Natural killer cell (primary cell): ENCODE data around the gene KLHL25. TPM values are rescaled to one million over a fixed set of nuclear protein-coding genes. Genes with fewer than 3 reads are reported as not detected.

Source experiments
- ATAC-seq, 3 donors: fragments of 150-1000 bp in 2 of 3; fragments of 200-7000 bp in 1 of 3; cut with Tn5 transposase; 1 replicate in 1 of 3; 2 replicates in 2 of 3; pipeline ENCODE4 v1.10.0; 2021; ENCODE audit warnings: mild to moderate bottlenecking in 2 of 3, moderate library complexity in 2 of 3
- DNase-seq, 2 donors: peaks; one replicate each; pipeline versions ENCODE4 v3.0.0 to v3.0.0-alpha.2; 2013 to 2021; ENCODE audit warnings: mixed read lengths in 1 of 2
- H3K27ac ChIP-seq: one replicate; pipeline ENCODE4 v1.5.1; 2013; ENCODE audit warnings: mild to moderate bottlenecking, low read length
- H3K27me3 ChIP-seq: one replicate; pipeline ENCODE4 v1.6.1; 2013; ENCODE audit warnings: low read length; ENCODE audit not compliant: control insufficient read depth, insufficient read depth
- H3K36me3 ChIP-seq: one replicate; pipeline ENCODE4 v1.6.1; 2013; ENCODE audit warnings: low read length; ENCODE audit not compliant: control insufficient read depth, insufficient read depth
- H3K4me1 ChIP-seq: one replicate; pipeline ENCODE4 v1.6.1; 2013; ENCODE audit warnings: low read length; ENCODE audit not compliant: control insufficient read depth, insufficient read depth
- H3K4me3 ChIP-seq: one replicate; pipeline ENCODE4 v1.5.1; 2013; ENCODE audit warnings: low read length
- H3K9me3 ChIP-seq: one replicate; pipeline ENCODE4 v1.6.1; 2013; ENCODE audit warnings: low read length; ENCODE audit not compliant: control insufficient read depth, insufficient read depth
- H3K27ac Mint-ChIP-seq, 2 donors: one replicate each; pipeline ENCODE4 v1.8.0; 2022; ENCODE audit warnings: mild to moderate bottlenecking in 2 of 2, mixed read lengths in 2 of 2, moderate library complexity in 1 of 2
- H3K27me3 Mint-ChIP-seq, 2 donors: one replicate each; pipeline ENCODE4 v1.8.0; 2022; ENCODE audit warnings: low read depth in 2 of 2, mixed read lengths in 2 of 2
- H3K36me3 Mint-ChIP-seq: one replicate; pipeline ENCODE4 v1.8.0; 2022; ENCODE audit warnings: mixed read lengths
- H3K4me1 Mint-ChIP-seq, 2 donors: one replicate each; pipeline ENCODE4 v1.8.0; 2022; ENCODE audit warnings: mixed read lengths in 2 of 2
- H3K4me3 Mint-ChIP-seq: one replicate; pipeline ENCODE4 v1.8.0; 2022; ENCODE audit warnings: mild to moderate bottlenecking, moderate library complexity, mixed read lengths
- H3K9me3 Mint-ChIP-seq, 2 donors: one replicate each; pipeline ENCODE4 v1.8.0; 2022; ENCODE audit warnings: mixed read lengths in 2 of 2
- CTCF ChIP-seq: fragments of 200-600 bp; IDR thresholded peaks from one replicate; pipeline ENCODE4 v1.8.0; 2022; ENCODE audit warnings: antibody characterized with exemption
- WGBS: methylation state at CpG from one replicate; pipeline ENCODE4 v1.1.7; 2013; ENCODE audit warnings: missing lambda C conversion rate; ENCODE audit not compliant: insufficient coverage; 5-methylcytosine and 5-hydroxymethylcytosine counted together
- intact Hi-C: fragments of 100-400 bp; cut with micrococcal nuclease; formaldehyde crosslinking; loops from one replicate; pipeline ENCODE4 v1.14.2; 2022
- total RNA-seq, 4 donors: library from RNA; stranded (reverse); fragments of 120-200 nt in 1 of 4; gene quantifications; one replicate each; pipeline versions ENCODE4 v1.2.3 to v1.2.4, GENCODE V29; 2013 to 2022

The KLHL25 gene
- total RNA-seq, 3 donors from 2014 or later (not counting 1 experiment from before 2014, with no cell fraction given): 6.5 to 16.2 (median 10.4) TPM

DNA sequence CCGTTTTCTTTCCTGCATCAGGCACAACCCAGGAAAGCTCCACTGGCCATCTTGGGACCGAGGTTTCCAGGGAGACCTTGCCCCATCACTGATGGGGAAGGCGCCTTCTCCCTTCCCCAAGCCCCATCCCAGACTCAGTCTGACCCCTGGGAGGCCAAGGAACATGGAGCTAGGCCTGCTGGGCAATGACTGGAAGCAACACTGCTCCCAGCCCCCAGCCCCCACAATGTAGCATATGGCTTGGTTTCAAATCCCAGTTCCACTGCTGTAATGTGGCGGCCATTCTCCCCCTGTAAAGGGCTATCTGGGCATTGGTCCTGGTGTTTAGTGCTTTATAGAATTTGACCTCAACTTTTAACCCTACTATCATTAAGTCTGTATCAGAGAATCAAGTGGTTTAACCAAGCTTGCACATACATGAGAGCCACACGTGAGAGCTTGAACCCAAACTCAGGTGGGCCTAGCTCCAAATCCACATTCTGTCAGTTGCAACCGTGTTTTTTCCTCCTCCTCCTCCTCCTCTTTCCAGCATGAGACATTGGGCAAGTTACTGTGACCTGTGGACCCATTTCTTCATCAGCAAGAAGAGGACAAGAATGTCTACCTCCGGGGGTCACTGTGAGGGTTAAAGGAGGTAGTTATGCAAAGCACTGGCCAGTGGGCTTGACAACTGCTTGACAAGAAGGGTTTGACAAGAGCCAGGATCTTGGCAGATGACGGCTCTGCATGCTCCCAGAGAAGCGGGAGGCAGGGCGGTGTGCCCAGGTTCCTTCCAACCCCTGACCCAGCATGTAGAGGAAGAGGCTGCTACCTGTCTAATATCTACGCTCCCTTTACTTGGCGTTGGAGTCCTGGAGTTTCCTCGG lies 37.4 kb downstream of the KLHL25 start:
- Histone ChIP-seq H3K27me3 (no peaks in the 10 kb centered on the region), H3K4me1 (no peaks in the 10 kb centered on the region), H3K4me3 (no peak overlapping the region), H3K9me3 (no peaks in the 10 kb centered on the region), H3K36me3 (peaks cover 3% of the 10 kb centered on the region), H3K27ac (no peak overlapping the region)
- ATAC-seq: no peak
- Mint-ChIP-seq H3K36me3 (no peaks in the 10 kb centered on the region), H3K27ac (no peak overlapping the region), H3K4me1 (peaks cover 7 to 11% of the 10 kb centered on the region in 2 donors), H3K9me3 (no peaks in the 10 kb centered on the region), H3K27me3 (no peaks in the 10 kb centered on the region), H3K4me3 (no peak overlapping the region)
- 90% methylated on average over 12 of the region's 13 CpGs for WGBS
- intact Hi-C loops: no loop called here
- no peak for DNase-seq
- no peak for TF ChIP-seq CTCF

- Histone ChIP-seq H3K9me3 (no peaks in the 10 kb centered on the region), H3K4me3 (no peak overlapping the region), H3K27ac (no peak overlapping the region), H3K36me3 (peaks cover 3% of the 10 kb centered on the region), H3K27me3 (no peaks in the 10 kb centered on the region), H3K4me1 (peaks cover 6% of the 10 kb centered on the region)
- 96% methylated on average over 9 of the region's 9 CpGs for WGBS
- no peaks in the 10 kb centered on the region for H3K9me3 Mint-ChIP-seq
- H3K27me3 Mint-ChIP-seq: no peaks in the 10 kb centered on the region
- no peak overlapping the region for H3K27ac Mint-ChIP-seq
- DNase-seq (no peak), ATAC-seq (no peak)
- no peak overlapping the region for H3K4me3 Mint-ChIP-seq
- TF ChIP-seq CTCF: no peak
- H3K4me1 Mint-ChIP-seq: peaks cover 8 to 16% of the 10 kb centered on the region in 2 donors
- no peaks in the 10 kb centered on the region for H3K36me3 Mint-ChIP-seq
- intact Hi-C loops: no loop called here
Measured at GRCh38 chr15:85756411-85757072, 38.2 kb downstream of the KLHL25 start.

- Histone ChIP-seq H3K27me3 (no peaks in the 10 kb centered on the region), H3K27ac (no peak overlapping the region), H3K4me3 (no peak overlapping the region), H3K36me3 (peaks cover 3% of the 10 kb centered on the region), H3K9me3 (no peaks in the 10 kb centered on the region), H3K4me1 (peaks cover 12% of the 10 kb centered on the region)
- no peaks in the 10 kb centered on the region for H3K9me3 Mint-ChIP-seq
- no peak for ATAC-seq
- H3K36me3 Mint-ChIP-seq: no peaks in the 10 kb centered on the region
- 95% methylated on average over 4 of the region's 4 CpGs for whole genome bisulfite sequencing
- intact Hi-C loops: no loop called here
- no peak for TF ChIP-seq CTCF
- no peak overlapping the region for H3K27ac Mint-ChIP-seq
- DNase-seq: no peak
- H3K4me1 Mint-ChIP-seq: peaks cover 8 to 22% of the 10 kb centered on the region in 2 donors
- no peaks in the 10 kb centered on the region for H3K27me3 Mint-ChIP-seq
- no peak overlapping the region for H3K4me3 Mint-ChIP-seq
Measured at GRCh38 chr15:85755942-85756341, 38.8 kb downstream of the KLHL25 start.
